ENCODE data around the gene ZACN.
"Not testable (repeated sequence)": the region's sequence is repeated elsewhere in the genome, so short reads cannot be mapped to it uniquely, and the experiment has no call there.

Gene ZACN

DNA sequence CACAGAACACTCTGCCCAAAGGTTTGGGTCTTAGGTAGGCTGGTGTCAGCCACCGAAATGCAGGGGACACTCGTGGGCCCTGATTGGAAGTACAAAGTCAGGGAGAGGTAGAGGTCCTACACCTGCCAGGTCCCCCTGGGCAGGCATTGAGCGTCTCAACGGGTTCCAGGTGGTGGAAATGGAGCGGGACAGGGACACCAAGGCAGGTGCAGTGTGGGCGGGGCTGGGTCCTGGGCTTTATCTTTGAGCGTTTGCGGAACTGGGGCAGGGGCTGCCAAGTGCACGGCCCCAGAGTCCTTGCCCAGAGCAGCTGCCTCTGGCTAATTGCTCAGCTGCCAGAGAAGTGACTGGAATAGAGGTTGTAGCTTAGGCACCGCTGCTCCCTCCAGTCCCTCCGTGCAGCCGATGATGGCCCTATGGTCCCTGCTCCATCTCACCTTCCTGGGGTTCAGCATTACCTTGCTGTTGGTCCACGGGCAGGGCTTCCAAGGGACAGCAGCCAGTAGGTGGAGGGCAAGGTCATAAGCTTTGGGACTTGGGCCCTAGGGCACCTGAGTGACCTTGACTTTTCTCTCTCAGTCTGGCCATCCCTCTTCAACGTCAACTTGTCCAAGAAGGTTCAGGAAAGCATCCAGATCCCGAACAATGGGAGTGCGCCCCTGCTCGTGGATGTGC, at the start of gene ZACN:
TSS of gene ZACN (plus strand) at position 323 of the 675 bp plus-strand sequence. CDS start at position 406, 83 bp downstream.
- FAIRE-seq = peak; percentile 13
- no peak for DNase-seq (ENCODE audit: low spot score)

DNA sequence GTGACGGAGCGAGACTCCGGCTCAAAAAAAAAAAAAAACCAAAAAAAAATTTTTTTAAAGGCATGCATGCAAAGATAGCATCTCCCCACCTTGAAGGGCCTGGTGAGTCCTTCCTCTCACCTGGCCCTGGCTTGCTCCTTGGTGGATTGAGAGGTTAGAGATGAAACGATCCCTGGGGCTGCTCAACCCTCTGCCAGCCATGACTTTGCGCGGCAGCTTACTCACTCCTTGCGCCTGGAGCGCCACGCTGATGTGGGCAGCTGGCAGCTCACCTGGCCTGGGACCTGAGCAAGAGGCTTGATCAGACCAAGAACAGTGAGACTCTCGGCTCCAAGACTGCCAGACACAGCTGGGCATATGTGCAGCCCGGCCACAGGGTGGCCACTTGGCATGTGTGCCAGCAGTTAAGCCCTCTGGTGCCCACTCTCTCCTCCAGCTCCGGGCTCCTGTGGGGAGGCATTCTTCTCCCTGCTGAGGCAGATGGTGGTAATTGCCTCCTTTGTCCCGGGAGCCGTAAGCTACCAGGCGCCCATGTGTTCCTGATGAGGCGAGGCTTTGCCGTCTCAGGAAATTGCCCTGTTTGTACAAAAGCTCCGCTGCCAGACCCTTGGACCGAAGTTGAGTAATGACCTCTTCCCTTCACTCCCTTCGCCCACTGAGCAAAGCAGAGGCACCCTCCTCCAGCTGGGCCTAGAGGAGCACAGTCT, 46.8 kb upstream of the ZACN start:
- FAIRE-seq (peak; percentile 17), DNase-seq (ENCODE audit: low spot score) (no peak)

DNA sequence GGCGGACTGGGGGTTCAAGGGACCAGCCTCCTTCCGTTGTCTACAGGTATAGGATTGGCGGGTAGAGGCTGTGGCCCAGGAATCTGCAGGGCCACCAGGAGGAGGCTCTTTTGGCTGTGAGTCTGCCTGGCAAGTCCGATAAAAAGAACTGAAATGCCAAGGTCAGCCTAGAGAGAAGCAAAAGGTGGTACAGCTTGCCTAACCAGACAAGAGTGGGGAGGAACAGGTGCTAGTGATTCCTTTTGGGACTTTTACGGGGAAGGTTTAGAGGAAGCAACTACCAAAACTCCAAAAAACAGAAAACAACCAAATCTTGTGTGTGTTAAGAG, 46.2 kb upstream of the ZACN start:
- DNase-seq (ENCODE audit: low spot score) (no peak), FAIRE-seq (no peak)

DNA sequence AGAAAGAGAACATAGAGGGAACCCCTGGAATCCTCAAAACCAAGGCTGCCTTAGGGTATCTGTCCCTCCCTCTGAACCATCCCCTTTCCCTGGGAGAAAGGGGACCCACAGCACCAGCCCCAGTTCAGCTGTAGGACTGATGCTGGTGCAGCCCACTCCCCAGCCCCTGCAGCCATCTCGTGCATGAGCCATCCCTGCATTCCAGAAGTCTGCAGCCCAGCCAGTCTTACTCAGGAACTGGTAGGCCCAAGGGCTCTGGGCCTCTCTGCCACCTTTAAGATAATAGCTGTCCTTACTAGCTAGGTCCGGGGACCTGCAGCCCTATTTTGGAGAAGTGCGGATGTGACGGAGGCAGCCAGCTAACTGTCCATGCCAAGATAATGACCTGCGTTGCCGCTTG, 45.8 kb upstream of the ZACN start:
- FAIRE-seq (no peak), DNase-seq (ENCODE audit: low spot score) (no peak)

DNA sequence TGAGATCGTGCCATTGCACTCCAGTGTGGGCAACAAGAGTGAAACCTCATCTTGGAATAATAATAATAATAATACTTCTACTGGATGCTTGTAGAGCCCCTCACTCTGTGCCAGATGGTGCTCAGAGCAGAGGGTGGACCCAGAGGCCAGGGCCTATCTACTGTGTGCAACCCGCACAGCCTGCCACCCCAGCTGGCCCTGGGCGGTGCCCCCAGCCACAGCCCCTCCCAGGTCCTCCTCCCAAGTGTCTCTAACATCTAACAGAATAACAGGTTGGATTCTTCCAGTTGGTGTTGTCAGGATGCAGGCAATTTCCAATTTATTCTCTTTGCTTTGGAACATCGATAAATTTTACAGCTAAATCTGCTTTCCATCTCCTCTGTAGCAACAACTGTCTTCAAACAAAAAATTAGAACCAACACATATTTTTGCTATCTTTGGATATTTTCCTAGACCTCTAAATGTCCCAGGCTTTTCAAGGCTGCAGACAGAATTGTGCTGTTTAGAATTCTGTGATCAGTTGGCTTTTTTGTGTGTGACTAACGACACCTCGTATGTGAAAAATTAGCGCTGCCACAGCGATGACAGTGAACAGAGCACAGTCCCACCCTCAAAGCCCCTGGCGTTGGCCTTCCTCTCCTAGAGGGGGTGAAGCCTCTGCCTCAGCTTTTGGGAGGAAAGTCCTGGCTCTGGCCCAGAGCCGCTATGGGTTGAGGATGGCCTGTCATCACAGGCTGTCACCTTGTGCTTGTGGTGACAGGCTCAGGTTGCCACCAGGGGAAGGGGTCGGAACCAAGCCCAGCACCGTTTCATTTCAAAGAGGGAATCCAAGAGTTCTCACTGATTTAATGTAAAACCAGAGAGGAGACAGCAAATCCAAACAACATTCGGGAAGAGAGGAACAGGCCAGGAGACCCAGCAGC, 44.3 kb upstream of the ZACN start:
- DNase-seq (ENCODE audit: low spot score) = no peak
- FAIRE-seq = peak; percentile 27

DNA sequence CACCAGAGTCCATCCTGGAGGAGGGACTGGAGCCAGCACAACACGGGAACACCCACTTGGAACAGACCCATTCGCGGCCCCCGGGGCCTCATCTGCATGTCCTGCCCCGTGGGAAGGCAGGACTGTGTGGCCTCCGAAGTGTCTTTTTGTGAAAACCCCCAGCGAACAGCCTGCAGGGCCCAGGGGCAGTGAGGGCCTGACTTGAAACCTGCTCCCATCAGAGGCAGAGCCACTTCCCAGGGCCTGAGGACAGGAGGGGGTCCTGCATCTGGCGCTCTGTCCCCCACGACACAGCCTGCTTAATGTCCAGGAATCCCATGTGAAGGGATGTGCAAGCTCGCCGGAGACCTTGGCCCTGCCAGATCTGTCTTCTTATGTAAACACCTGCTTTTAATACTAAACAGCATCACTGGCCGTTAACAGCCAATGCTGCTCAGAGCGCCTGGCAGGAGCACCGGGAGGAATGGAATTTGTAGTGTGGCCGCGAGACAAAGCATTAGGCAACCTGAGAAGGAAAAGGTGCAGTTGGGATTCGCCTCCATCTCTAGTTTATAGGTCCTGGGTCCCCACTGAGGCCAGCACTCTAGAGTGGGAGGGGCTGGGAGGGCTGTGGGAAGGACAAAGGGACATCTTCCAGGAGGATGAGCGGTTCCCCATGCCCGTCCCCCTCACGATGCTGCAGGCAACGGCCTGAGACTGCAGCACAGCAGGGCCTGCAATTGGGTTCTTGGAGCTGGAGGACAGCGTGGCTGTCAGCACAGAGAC, 42.3 kb upstream of the ZACN start:
- DNase-seq (ENCODE audit: low spot score) (no peak), FAIRE-seq (peak; percentile 32)

DNA sequence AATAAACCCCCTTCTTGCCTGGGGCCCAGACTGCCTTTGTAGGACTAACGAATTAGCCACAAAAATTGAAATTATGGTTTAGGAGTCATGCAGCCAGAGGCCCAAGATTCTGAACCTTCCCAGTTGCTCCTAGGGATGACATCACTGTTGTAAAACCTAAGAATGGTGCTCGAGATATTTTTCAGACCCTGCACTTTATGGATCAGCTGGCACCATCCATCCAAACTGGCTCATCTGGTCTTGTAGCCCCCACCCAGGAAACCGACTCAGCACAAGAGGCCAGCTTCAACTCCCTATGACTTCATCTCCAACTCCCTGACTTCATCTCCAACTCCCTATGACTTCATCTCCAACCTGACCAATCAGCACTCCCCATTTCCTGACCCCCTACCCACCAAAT, 40.9 kb upstream of the ZACN start:
- no peak for FAIRE-seq
- no peak for DNase-seq (ENCODE audit: low spot score)

DNA sequence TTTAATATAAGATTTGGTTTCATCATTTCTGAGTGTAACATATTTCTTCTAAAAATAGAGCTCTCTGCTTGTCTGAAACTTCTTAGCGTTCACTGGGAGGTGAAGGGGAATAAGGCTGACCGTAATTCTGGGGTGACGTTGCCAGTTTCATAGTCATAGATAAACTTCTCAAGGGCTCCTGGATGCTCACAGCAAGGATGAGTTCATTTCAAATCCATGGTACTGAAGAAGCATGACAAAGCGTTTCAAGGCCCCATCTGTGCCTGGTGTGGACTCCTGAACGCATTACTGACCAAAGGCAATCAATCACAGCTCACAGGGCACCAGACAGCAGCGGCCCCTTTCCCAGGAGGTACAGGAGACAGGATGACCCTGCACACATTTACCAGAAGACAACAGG, 39.9 kb upstream of the ZACN start:
- FAIRE-seq (peak; percentile 77), DNase-seq (ENCODE audit: low spot score) (no peak)

DNA sequence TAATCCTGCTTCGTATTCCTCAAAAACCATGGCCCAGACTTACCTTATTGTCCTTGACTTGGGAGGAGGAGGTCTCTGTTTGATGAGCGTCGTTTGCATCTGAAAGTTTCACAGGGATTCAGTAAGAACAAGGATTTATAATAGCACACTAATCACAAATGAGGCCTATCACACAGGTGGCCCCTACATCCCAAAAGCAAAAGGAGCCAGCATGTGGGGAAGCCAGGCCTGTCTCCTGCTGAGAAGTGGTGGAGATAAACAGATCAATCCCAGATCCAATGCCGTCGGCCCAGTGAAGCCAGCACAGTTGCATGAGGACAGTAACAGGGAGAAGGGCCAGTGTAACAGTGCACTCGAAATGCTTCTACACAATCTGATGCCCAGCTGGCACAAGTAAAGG, 38.6 kb upstream of the ZACN start:
- no peak for FAIRE-seq
- no peak for DNase-seq (ENCODE audit: low spot score)

DNA sequence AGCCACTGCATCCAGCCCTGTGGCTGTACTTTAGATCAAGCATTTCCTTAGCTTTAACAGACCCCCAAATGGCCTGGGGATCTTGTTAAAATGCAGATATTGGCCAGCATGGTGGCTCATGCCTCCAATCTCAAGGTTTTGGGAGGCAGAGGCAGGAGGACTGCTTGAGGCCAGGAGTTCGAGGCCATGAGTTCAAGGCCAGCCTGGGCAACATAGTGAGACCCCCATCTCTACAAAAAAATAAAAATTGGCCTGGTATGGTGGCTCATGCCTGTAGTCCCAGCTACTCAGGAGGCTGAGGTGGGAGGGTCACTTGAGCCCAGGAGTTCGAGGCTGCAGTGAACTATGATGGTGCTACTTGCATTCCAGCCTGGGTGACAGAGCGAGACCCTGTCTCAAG, 36.1 kb upstream of the ZACN start:
- not testable (repeated sequence) for FAIRE-seq; DNase-seq (ENCODE audit: low spot score)

DNA sequence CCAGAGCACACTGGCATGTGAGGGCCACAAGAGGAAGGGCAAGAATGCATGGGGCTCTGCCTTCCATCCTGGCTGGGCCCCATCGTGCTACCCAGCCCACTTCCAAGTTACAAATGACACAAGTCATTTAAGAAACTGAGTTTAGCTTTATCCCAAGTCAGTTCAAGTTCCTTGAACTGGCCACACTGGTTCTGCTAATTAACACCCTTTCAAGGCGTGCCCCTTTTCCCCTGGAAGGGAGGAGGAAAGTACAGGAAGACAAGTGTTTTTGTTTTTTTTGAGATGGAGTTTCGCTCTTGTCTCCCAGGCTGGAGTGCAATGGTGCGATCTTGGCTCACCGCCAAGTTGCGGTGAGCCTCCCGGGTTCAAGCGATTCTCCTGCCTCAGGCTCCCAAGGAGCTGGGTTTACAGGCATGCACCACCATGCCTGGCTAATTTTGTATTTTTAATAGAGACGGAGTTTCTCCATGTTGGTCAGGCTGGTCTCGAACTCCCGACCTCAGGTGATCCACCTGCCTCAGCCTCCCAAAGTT, 34.4 kb upstream of the ZACN start:
- FAIRE-seq = peak; percentile 40
- not testable (repeated sequence) for DNase-seq (ENCODE audit: low spot score)

DNA sequence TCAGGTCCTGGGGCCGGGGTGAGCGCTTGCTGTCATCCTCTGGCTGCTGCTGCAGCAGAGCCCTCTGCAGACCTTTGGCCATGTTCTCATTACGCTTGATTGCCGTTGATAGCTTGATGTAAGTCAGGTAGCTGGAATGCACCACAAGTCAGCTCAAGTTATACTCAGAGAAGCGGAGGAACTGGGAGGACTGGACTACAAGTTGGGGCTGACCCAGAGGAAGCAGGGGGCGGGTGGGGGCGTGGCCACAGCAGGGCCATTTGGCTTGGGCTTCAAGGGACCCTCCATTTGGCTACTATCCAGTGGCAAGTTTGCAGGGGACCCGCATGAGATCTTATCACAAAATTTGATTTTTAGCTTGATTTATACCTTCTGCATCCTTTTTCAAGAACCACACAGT, 32.9 kb upstream of the ZACN start:
- DNase-seq (ENCODE audit: low spot score) (no peak), FAIRE-seq (no peak)

DNA sequence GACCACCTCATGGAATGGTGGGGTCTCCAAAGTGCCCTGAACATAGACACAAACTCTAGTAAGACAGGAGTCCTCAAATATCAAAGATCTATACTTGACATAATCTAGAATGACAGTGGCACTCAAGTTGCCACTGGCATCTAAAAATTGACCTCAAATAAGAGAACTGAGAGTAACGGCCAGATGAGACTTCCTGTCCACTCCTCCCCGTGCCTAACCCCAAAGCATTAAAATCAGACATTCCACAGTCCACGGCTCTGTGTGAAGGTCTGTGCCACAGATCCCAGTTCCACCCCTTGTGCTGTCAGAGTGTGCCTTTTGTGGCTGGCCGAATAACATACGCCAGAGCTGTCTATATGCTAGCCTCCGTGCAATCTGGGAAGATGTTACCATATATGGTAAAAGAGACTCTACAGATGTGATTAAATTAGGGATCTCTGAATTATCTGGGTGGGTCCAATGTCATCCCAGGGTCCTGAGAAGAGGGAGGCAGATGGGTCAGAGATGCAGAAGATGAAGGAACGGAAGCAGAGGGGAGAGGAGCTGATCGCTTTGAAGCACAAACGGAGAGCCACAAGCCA, 30.9 kb upstream of the ZACN start:
- DNase-seq (ENCODE audit: low spot score) (peak; percentile 22), FAIRE-seq (no peak)

DNA sequence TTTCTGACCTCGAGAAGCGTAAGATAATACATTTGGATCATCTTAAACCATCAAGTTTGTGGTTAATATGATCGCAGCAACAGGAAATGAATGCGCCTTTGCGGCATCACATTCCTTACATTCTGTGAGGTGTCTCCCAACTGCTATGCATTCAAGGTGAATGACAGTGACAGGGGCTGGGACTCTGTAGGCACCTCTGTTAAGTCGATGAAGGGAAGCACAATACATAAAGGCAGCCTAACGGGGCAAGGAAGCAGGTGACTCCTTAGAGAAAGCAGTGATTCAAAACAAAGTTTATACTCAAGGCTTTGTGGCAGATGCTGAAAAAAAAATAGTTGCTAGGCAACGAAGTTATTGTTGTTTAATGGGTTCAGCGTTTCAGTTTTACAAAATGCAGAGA, 30.3 kb upstream of the ZACN start:
- DNase-seq (ENCODE audit: low spot score) (peak; percentile 71), FAIRE-seq (peak; percentile 63)

DNA sequence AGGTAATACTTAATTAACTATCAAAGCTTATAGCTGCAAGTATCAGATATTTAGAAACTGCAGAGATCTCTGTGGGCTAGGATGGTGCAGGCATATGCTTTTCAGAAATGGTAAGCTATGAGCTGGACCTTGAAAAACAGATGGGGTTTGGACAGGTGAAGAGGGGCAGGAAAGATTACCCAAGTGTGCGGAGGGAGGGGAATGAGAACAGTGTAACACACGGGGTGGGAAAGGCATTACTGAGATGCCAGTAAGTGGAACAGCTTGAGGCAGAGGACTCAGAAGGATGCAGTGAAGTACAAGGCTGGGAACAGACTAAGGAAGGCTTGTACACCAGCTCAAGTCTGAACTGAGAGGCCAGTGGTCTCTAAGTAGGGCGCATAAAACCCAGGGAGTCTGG, 29.7 kb upstream of the ZACN start:
- FAIRE-seq (no peak), DNase-seq (ENCODE audit: low spot score) (no peak)

DNA sequence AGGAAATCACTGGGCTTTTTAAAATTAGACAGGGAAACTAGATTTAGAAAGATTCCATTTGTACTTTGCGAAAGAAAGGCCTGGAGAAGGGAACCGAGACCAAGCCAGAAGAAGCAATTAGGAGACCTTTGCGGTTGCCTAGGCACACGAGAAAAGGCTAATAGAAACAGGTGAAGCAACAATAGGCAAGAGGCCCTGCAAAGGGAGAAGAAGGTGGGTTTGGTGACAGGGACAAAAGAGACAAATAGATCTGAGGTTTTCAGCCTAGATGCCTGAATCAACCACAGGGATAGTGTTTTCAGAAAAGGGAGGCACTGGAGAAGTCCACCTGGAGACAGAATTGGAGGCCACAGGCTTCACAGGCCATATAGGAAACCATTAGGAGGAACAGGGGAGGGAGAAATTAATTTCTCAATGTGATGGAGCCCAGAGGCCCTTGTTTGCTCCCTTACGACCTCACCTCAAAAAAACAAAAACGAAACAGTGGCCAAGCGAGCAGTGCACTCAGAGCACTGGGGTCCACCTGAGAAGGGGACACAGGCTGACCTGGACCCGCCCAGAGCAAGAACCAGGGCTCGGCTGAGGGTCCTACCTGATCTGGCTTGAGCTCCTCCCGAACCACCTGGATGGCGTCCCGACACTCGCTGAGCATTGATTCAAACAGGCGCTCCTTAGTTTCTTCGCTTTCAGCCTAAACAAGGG, 29.0 kb upstream of the ZACN start:
- DNase-seq (ENCODE audit: low spot score) = no peak
- FAIRE-seq = no peak

DNA sequence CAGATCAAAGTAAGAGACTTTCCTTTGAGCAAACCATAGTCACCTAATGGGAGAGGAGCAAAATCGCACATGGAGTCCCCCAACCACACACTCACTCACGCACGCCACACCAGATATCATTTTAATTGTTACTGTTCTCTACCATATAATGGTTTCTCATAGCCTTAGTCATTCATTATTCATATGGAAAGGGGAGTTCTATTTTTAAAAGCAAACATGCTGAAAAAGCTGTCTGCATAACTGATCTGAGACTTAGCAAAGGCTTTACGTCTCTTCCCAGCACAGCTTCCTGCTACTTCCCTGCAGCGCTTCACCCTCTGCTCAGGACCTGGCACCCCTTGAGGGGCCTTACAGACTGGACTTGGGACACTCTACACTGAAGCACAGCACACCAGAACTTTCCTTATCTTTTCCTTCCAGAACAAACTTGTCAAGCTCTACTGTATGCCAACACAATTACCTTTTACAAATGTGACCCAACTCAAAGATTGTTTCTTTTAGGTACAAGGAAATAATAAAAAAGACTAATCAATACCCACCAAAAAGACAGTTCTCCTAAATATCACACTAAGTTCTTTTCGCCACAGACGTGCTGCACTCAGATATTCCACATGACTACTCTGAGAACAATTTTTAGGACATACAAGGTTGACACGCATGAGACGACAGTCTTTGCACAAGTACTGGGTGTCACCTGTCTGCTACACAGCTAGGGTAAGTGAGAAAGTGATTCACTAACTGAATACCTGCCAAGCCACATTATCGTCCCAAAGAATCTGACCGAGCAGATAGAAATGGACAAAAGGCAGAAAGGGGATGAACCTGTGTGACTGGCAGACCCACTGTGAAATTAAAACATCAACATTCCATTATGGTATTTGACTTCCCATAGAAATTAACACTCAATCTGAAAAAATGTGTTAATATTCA, 28.2 kb upstream of the ZACN start:
- DNase-seq (ENCODE audit: low spot score) (no peak), FAIRE-seq (no peak)

DNA sequence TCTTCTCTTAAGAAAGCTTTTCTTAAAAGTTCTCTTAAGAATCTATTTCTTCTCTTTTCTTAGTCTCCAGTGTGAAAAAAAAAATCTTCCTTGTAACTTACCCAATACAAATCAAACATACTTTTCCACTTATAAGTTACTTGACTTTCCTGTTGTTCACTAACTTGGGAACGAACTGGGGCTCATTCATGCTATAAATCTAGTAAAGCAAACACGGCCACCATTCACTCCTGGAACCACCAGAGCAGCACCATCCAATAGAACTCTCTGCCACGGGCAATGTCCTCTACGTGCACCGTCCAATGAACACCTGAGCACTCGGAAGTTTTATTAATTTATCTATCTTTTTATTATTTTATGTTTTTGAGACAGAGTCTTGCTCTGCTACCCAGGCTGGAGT, 27.4 kb upstream of the ZACN start:
- DNase-seq (ENCODE audit: low spot score) = no peak
- no peak for FAIRE-seq
